Left lobe of liver (tissue), 2 donors: Measurements from ENCODE around the gene CD2AP. TPM values are rescaled to one million over a fixed set of nuclear protein-coding genes. Genes with fewer than 3 reads are reported as not detected.
"Not testable (repeated sequence)": the region's sequence is repeated elsewhere in the genome, so short reads cannot be mapped to it uniquely, and the experiment has no call there.

Experiments used
- ATAC-seq: fragments of 200-7000 bp; cut with Tn5 transposase; one replicate; pipeline ENCODE4 v1.9.1; 2020; ENCODE audit warnings: mild to moderate bottlenecking, moderate library complexity
- DNase-seq: peaks from one replicate; pipeline ENCODE4 v3.0.0-alpha.2; 2020; ENCODE audit warnings: low spot score
- total RNA-seq: library from RNA; stranded (reverse); gene quantifications from one replicate; pipeline ENCODE4 v1.2.1, GENCODE V29; 2021
- donor health status: DM: no; HTN: no; CAD: no; lungs with moderate emphysema.
- donor health status: DM: no; HTN: yes; CAD: no.

CD2AP gene
- total RNA-seq, 1 donor from 2014 or later, result 10.7 TPM

GRCh38 chr6:47495954-47496545 is 18.5 kb downstream of the CD2AP start:
- DNase-seq, result no peak
- ATAC-seq, result no peak

- no peak for DNase-seq
- ATAC-seq, result peak; percentile 30
These were observed 19.5 kb downstream of the CD2AP start for GRCh38 chr6:47496935-47497579.

GRCh38 chr6:47502920-47503319 is 25.3 kb downstream of the CD2AP start:
- ATAC-seq (no peak), DNase-seq (no peak)

- DNase-seq (no peak), ATAC-seq (no peak)
These were observed 32.3 kb downstream of the CD2AP start for GRCh38 chr6:47509937-47510336.

GRCh38 chr6:47512872-47513271 is 35.3 kb downstream of the CD2AP start:
- ATAC-seq, result no peak
- no peak for DNase-seq

- no peak for DNase-seq
- ATAC-seq, result peak; percentile 65
These were observed 41.7 kb downstream of the CD2AP start for GRCh38 chr6:47519279-47519678.

- DNase-seq, result no peak
- no peak for ATAC-seq
These were observed 42.7 kb downstream of the CD2AP start for GRCh38 chr6:47520282-47520681.

- ATAC-seq, result no peak
These were observed 44.4 kb downstream of the CD2AP start for GRCh38 chr6:47521961-47522360.

GRCh38 chr6:47524136-47524845 is 46.7 kb downstream of the CD2AP start:
- ATAC-seq (no peak), DNase-seq (no peak)

More at GRCh38 chr6:47521961-47522360, 44.4 kb downstream of the CD2AP start:
- no peak for DNase-seq

GRCh38 chr6:47525330-47526057 is 47.9 kb downstream of the CD2AP start:
- no peak for ATAC-seq
- DNase-seq, result no peak

GRCh38 chr6:47527274-47527673 is 49.7 kb downstream of the CD2AP start:
- no peak for DNase-seq
- no peak for ATAC-seq

- no peak for ATAC-seq
- DNase-seq, result no peak
These were observed 52.1 kb downstream of the CD2AP start for GRCh38 chr6:47529734-47530133.

- no peak for ATAC-seq
These were observed 55.5 kb downstream of the CD2AP start for GRCh38 chr6:47532981-47533585.

GRCh38 chr6:47534063-47534462 is 56.5 kb downstream of the CD2AP start:
- DNase-seq, result no peak
- no peak for ATAC-seq

More at GRCh38 chr6:47532981-47533585, 55.5 kb downstream of the CD2AP start:
- DNase-seq, result no peak

- ATAC-seq (no peak), DNase-seq (no peak)
These were observed 58.0 kb downstream of the CD2AP start for GRCh38 chr6:47535316-47536225.

- DNase-seq (no peak), ATAC-seq (no peak)
These were observed 59.3 kb downstream of the CD2AP start for GRCh38 chr6:47536816-47537401.

GRCh38 chr6:47545223-47545622 is 67.6 kb downstream of the CD2AP start:
- no peak for ATAC-seq
- no peak for DNase-seq

- ATAC-seq, result no peak
- no peak for DNase-seq
These were observed 74.1 kb downstream of the CD2AP start for GRCh38 chr6:47551670-47552069.

GRCh38 chr6:47552319-47552718 is 74.7 kb downstream of the CD2AP start:
- ATAC-seq, result no peak
- DNase-seq, result no peak

- DNase-seq, result not testable (repeated sequence)
These were observed 75.7 kb downstream of the CD2AP start for GRCh38 chr6:47553243-47553642.

More at GRCh38 chr6:47553243-47553642, 75.7 kb downstream of the CD2AP start:
- not testable (repeated sequence) for ATAC-seq
